ENCODE data around the gene JMJD8. TPM values are rescaled to one million over a fixed set of nuclear protein-coding genes. Genes with fewer than 3 reads are reported as not detected.
A peak's percentile ranks its signal among the peaks of the same experiment; 100 is the strongest.

JMJD8 gene
- total RNA-seq, 1 experiment from 2014 or later, result 90.5 TPM

DNA sequence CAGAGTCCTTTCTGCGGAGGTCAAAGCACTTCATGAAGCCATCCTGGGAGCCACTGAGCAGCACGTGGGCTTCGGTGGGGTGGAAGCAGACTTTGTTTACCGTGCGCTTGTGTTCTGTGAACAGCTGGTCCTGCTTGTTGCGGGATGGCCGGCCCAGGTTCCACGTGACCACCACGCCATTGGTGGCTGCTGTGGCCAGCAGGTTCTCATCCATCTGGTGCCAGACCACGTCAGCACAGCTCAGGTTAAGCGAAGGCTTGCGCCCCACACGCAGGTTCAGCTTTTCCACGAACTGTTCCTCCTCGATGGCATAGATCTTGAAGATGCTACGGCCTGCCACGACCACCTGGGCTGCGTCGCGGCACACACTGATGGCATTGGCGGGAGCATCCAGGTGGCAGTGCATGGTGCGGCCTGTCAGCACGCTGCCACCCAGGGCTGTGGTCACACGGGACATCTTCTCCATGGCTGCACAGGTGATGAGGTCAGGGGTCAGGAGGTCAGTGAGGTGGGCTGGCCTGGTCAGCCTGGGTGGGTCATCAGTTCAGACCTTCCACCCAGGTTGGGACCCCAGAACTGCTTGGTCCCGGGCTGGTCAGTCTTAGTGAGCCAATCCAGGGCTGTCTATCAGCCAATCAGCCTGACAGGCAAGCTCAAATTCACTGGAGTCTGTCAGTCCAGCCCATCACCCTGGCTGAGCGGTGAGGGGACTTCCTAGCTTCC is 5.2 kb upstream of the JMJD8 start:
- intact Hi-C loops (cut with micrococcal nuclease; ENCODE audit: unreplicated experiment), result no loop called here
- Mint-ChIP-seq H3K4me1 (ENCODE audit: low read depth, unreplicated experiment) (no peaks in the 10 kb centered on the region), H3K36me3 (ENCODE audit: insufficient read depth, unreplicated experiment) (peaks cover 77% of the 10 kb centered on the region), H3K27me3 (ENCODE audit: unreplicated experiment) (peaks cover 32% of the 10 kb centered on the region), H3K9me3 (ENCODE audit: low read depth, unreplicated experiment) (no peaks in the 10 kb centered on the region), H3K4me3 (ENCODE audit: low read depth, unreplicated experiment) (peak overlapping the region; percentile 98), H3K27ac (ENCODE audit: unreplicated experiment) (peak overlapping the region; percentile 88)
- no TSS peak for BruUV-seq (replicated peaks)
- TF ChIP-seq, protein P1, sequence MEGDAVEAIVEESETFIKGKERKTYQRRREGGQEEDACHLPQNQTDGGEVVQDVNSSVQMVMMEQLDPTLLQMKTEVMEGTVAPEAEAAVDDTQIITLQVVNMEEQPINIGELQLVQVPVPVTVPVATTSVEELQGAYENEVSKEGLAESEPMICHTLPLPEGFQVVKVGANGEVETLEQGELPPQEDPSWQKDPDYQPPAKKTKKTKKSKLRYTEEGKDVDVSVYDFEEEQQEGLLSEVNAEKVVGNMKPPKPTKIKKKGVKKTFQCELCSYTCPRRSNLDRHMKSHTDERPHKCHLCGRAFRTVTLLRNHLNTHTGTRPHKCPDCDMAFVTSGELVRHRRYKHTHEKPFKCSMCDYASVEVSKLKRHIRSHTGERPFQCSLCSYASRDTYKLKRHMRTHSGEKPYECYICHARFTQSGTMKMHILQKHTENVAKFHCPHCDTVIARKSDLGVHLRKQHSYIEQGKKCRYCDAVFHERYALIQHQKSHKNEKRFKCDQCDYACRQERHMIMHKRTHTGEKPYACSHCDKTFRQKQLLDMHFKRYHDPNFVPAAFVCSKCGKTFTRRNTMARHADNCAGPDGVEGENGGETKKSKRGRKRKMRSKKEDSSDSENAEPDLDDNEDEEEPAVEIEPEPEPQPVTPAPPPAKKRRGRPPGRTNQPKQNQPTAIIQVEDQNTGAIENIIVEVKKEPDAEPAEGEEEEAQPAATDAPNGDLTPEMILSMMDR (IDR thresholded peaks at IDR 0.05; ENCODE audit: unreplicated experiment), result no peak
- CTCF ChIA-PET, result interaction anchor here (0.5 to 1.4 kb wide), 2 partner anchors 8 to 455 kb away, joined by 3 read pairs; no protein-coding TSS in a partner anchor
- no peak for DNase-seq

DNA sequence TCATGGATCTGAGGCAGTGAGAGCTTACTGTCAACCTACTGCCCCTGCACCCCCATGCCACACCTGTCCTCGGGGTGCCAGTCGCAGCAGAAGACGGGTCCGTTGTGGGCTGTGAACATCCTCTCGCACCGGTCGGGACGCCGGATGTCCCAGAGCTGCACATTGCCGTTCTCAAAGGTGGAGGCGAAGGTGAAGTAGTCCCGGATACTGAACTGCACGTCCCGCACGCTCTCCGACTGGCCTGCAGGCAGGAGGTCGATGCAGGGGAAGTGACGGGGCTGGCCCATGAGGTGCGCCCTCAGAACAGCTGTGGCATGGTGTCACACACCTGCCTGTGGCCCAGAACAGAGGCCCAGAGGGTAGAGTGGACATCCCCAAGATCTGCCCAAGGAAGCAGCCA is 3.4 kb upstream of the JMJD8 start:
- TF ChIP-seq, protein P1 (IDR thresholded peaks at IDR 0.05; ENCODE audit: unreplicated experiment), result no peak
- no peak for DNase-seq
- no peaks in the 10 kb centered on the region for H3K9me3 Mint-ChIP-seq (ENCODE audit: low read depth, unreplicated experiment)
- no peak overlapping the region for H3K4me3 Mint-ChIP-seq (ENCODE audit: low read depth, unreplicated experiment)
- no TSS peak for BruUV-seq (replicated peaks)
- intact Hi-C loops (cut with micrococcal nuclease; ENCODE audit: unreplicated experiment), result no loop called here
- H3K27ac Mint-ChIP-seq (ENCODE audit: unreplicated experiment), result no peak overlapping the region
- H3K36me3 Mint-ChIP-seq (ENCODE audit: insufficient read depth, unreplicated experiment), result peaks cover 84% of the 10 kb centered on the region
- peaks cover 13% of the 10 kb centered on the region for H3K27me3 Mint-ChIP-seq (ENCODE audit: unreplicated experiment)
- CTCF ChIA-PET, result no interaction called here
- H3K4me1 Mint-ChIP-seq (ENCODE audit: low read depth, unreplicated experiment), result peaks cover 4% of the 10 kb centered on the region

DNA sequence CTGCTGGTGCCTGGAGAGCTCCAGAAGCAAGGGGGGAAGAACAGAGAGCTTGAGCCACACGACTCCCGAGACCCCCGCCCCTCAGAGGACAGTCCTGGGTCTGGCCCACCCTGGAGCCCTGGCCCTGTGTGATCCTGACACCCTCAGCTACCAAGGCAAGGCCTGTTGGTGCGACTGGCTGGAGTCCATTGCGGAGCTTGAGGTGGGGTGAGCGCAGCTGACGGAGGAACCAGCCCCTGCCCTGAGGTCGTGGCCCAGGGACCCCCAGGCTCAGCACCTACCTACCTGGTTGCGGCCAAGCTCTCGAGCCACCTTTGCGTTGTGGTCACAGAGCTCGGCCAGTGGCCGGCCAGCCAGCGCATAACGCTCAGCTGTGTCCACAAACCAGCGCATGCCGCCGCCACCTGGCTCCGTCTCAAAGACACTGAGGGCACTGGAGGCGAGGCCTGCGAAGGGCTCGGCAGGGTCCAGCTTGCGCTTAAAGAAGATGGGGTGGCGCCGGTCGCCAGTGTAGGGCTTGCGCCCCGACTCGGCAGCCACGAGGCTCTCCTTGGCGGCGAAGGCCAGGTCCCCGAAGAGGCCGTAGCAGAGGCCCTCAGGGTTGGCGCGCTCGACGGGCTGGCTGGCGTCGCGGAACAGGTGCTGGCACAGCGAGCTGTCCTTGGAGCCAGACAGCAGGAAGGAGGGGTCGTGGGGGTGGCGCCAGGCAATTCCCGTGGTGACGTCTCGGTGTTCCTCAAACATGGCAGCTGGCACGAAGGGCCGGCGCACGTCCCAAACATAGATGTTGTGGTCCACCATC is 2.5 kb upstream of the JMJD8 start:
- no peaks in the 10 kb centered on the region for H3K9me3 Mint-ChIP-seq (ENCODE audit: low read depth, unreplicated experiment)
- peaks cover 5% of the 10 kb centered on the region for H3K27me3 Mint-ChIP-seq (ENCODE audit: unreplicated experiment)
- H3K4me3 Mint-ChIP-seq (ENCODE audit: low read depth, unreplicated experiment), result no peak overlapping the region
- no peak for DNase-seq
- H3K4me1 Mint-ChIP-seq (ENCODE audit: low read depth, unreplicated experiment), result peaks cover 12% of the 10 kb centered on the region
- intact Hi-C loops (cut with micrococcal nuclease; ENCODE audit: unreplicated experiment), result no loop called here
- CTCF ChIA-PET, result interaction anchor here (0.6 to 1.2 kb wide), 2 partner anchors 12 to 21 kb away, joined by 3 read pairs; no protein-coding TSS in a partner anchor
- peaks cover 86% of the 10 kb centered on the region for H3K36me3 Mint-ChIP-seq (ENCODE audit: insufficient read depth, unreplicated experiment)
- TF ChIP-seq, protein P1 (IDR thresholded peaks at IDR 0.05; ENCODE audit: unreplicated experiment), result no peak
- BruUV-seq (replicated peaks), result no TSS peak
- no peak overlapping the region for H3K27ac Mint-ChIP-seq (ENCODE audit: unreplicated experiment)

DNA sequence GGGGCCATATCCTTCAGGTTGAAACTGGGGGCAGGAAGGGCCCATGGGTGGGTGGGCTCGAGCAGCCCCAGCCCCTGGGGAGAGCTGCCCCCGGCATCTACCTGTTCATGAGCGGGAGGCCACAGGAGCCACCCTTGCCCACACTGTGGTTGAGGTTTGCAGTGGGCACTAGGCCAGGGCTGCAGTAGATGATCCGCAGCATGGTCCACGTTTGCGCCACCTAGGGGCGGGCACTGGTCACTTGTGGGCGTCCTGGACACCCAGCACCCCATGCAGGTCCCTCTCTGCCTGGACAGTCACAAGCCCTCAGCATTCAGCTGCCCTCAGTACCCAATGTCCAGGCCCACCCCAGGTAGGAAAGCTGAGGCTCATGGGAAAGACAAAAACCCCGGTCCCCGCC is 1.8 kb upstream of the JMJD8 start:
- peaks cover 92% of the 10 kb centered on the region for H3K36me3 Mint-ChIP-seq (ENCODE audit: insufficient read depth, unreplicated experiment)
- no peaks in the 10 kb centered on the region for H3K27me3 Mint-ChIP-seq (ENCODE audit: unreplicated experiment)
- peak; percentile 83 for DNase-seq
- H3K9me3 Mint-ChIP-seq (ENCODE audit: low read depth, unreplicated experiment), result no peaks in the 10 kb centered on the region
- H3K4me1 Mint-ChIP-seq (ENCODE audit: low read depth, unreplicated experiment), result peaks cover 16% of the 10 kb centered on the region
- CTCF ChIA-PET, result interaction anchor here (0.6 to 1.2 kb wide), 2 partner anchors 11 to 21 kb away, joined by 3 read pairs; no protein-coding TSS in a partner anchor
- BruUV-seq (replicated peaks), result no TSS peak
- peak overlapping the region; percentile 55 for H3K4me3 Mint-ChIP-seq (ENCODE audit: low read depth, unreplicated experiment)
- no peak overlapping the region for H3K27ac Mint-ChIP-seq (ENCODE audit: unreplicated experiment)
- intact Hi-C loops (cut with micrococcal nuclease; ENCODE audit: unreplicated experiment), result no loop called here
- TF ChIP-seq, protein P1 (IDR thresholded peaks at IDR 0.05; ENCODE audit: unreplicated experiment), result peak; percentile 53

Measured in Calu3 (cell line).